GM12892 (cell line): ENCODE measurements around the gene EPHA6.

Experiments
- POLR2A ChIP-seq: IDR thresholded peaks from 2 replicates; pipeline ENCODE4 v1.6.1; 2011; ENCODE audit warnings: low read depth, low read length, control low read depth
- POLR2AphosphoS5 ChIP-seq: IDR thresholded peaks from 2 replicates; pipeline ENCODE4 v1.6.1; 2011; ENCODE audit warnings: low read depth, low read length, control low read depth
- TAF1 ChIP-seq: IDR thresholded peaks from 2 replicates; pipeline ENCODE4 v1.6.1; 2011; ENCODE audit warnings: low read depth, mild to moderate bottlenecking, control low read depth, low read length, borderline replicate concordance

DNA sequence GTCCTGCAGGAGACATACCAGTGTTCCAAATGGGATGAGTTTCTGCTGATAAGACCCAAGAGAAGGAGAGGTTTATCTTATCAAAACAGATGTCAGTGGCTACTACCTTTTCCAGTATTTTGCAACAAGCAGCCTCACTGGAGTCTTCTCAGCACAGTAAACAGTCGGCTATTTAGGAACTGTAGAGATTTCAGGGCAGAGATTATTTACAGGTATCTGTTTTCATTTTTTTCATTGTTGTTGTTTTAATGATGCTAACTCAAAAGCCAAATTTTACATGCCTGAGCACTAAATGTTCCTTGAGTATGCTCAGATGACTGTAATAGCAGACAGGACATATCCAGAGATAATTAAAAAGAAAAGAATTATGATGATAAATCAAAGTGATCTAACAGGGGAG is 252.1 kb downstream of the EPHA6 start:
- no peak for TF ChIP-seq POLR2A
- TF ChIP-seq POLR2AphosphoS5, result no peak
- TF ChIP-seq TAF1, result no peak
